ENCODE results near the gene M1AP. TPM values are rescaled to one million over a fixed set of nuclear protein-coding genes. Genes with fewer than 3 reads are reported as not detected.

The M1AP gene
- total and polyA plus RNA-seq, 9 of the 15 experiments (the other 6 are each of a cell fraction or from before 2014, with no cell fraction given), result 0.06 to 0.33 (median 0.11) TPM; not detected in 4

GRCh38 chr2:74596584-74596983, 51.5 kb downstream of the M1AP start:
- H3K9me1 ChIP-seq (ENCODE audit: control insufficient read depth, insufficient read depth, low read length), result no peaks in the 10 kb centered on the region
- H2AFZ ChIP-seq (ENCODE audit: low read depth, low read length), result no peak overlapping the region
- ATAC-seq (no peak), DNase-seq (ENCODE audit: extremely low read depth in 1 of 4, low spot score in 3 of 4) (no peak), FAIRE-seq (no peak)
- WGBS (ENCODE audit: insufficient coverage, low coverage, missing lambda C conversion rate), result 0% methylated on average over 1 of the region's 1 CpG
- no TSS peak for BruUV-seq (replicated peaks)
- H3K4me3 ChIP-seq, result no peak overlapping the region
- ChIA-PET CTCF (ENCODE audit: low intra/inter-chr PET ratio) (interaction anchor here (0.7 kb wide), 1 partner anchor 12 kb away, joined by 4 read pairs; no protein-coding TSS in a partner anchor), POLR2A (no interaction called here)
- H3K4me2 ChIP-seq (ENCODE audit: insufficient read depth, low read length), result no peak overlapping the region
- H3K9ac ChIP-seq (ENCODE audit: insufficient read depth in 1 of 2, low read depth in 2 of 2, low read length in 2 of 2), result no peak overlapping the region
- H3K27ac ChIP-seq (ENCODE audit: extremely low read depth, low read depth, low read length), result no peak overlapping the region
- in situ Hi-C loops (cut with MboI) (loop anchor here (10.0 kb wide), 1 partner anchor 332 kb away; no protein-coding TSS in a partner anchor), intact Hi-C loops (cut with micrococcal nuclease) (loop anchor here (5.0 kb wide), 1 partner anchor 66 kb away; no protein-coding TSS in a partner anchor)
- TF ChIP-seq RFX5 (IDR thresholded peaks at IDR 0.05; ENCODE audit: low read depth, low read length) (no peak), C11orf30 (IDR thresholded peaks at IDR 0.05; ENCODE audit: low read depth) (peak; percentile 59; the same call in 1 of the 2 replicates), ZNF316 (IDR thresholded peaks at IDR 0.05) (peak; percentile 84)
- H3K79me2 ChIP-seq (ENCODE audit: control insufficient read depth, insufficient read depth, low read length), result no peaks in the 10 kb centered on the region
- H3K27me3 ChIP-seq (ENCODE audit: control insufficient read depth in 2 of 2, insufficient read depth in 2 of 2, low read length in 2 of 2), result peaks cover 0 to 2% of the 10 kb centered on the region in 2 experiments; a peak in 1 of 5 replicates
- H3K4me1 ChIP-seq (replicated peaks in 1 of 2; ENCODE audit: control insufficient read depth in 2 of 2, insufficient read depth in 2 of 2, low read length in 2 of 2), result peaks cover 0 to 6% of the 10 kb centered on the region in 2 experiments; a peak in 3 of 5 replicates
- H3K9me3 ChIP-seq (replicated peaks; ENCODE audit: control insufficient read depth, insufficient read depth, low read depth, low read length), result no peaks in the 10 kb centered on the region
- no peaks in the 10 kb centered on the region for H4K20me1 ChIP-seq (replicated peaks; ENCODE audit: control insufficient read depth, insufficient read depth, low read length)
- no peaks in the 10 kb centered on the region for H3K36me3 ChIP-seq (ENCODE audit: control insufficient read depth, insufficient read depth, low read length)

GRCh38 chr2:74593826-74594772, 54.0 kb downstream of the M1AP start:
- no peak for FAIRE-seq
- no peak overlapping the region for H2AFZ ChIP-seq (ENCODE audit: low read depth, low read length)
- POLR2A ChIA-PET, result interaction anchor here (1.0 to 1.2 kb wide), 3 partner anchors 9 to 136 kb away, joined by 4 read pairs; partner anchors contain the start of genes MOGS and WBP1

More at GRCh38 chr2:74593826-74594772, 54.0 kb downstream of the M1AP start:
- 0% methylated on average over 4 of the region's 4 CpGs for WGBS (ENCODE audit: insufficient coverage, low coverage, missing lambda C conversion rate)
- DNase-seq (ENCODE audit: extremely low read depth in 1 of 4, low spot score in 3 of 4), result no peak
- TF ChIP-seq ZNF239 (CRISPR knock-in tag; IDR thresholded peaks at IDR 0.05) (no peak), FOSL1 (tag; conservative IDR thresholded peaks at IDR 0.05) (peak; percentile 42; the same call in 1 of the 2 replicates)
- Histone ChIP-seq H3K27me3 (ENCODE audit: control insufficient read depth in 2 of 2, insufficient read depth in 2 of 2, low read length in 2 of 2) (peaks cover 3 to 6% of the 10 kb centered on the region in 2 experiments; a peak in 1 of 5 replicates), H3K9me1 (ENCODE audit: control insufficient read depth, insufficient read depth, low read length) (no peaks in the 10 kb centered on the region), H3K27ac (ENCODE audit: extremely low read depth, low read depth, low read length) (no peak overlapping the region), H3K4me1 (replicated peaks in 1 of 2; ENCODE audit: control insufficient read depth in 2 of 2, insufficient read depth in 2 of 2, low read length in 2 of 2) (no peaks in the 10 kb centered on the region), H3K4me2 (ENCODE audit: insufficient read depth, low read length) (no peak overlapping the region), H3K9ac (ENCODE audit: insufficient read depth in 1 of 2, low read depth in 2 of 2, low read length in 2 of 2) (no peak overlapping the region), H4K20me1 (replicated peaks; ENCODE audit: control insufficient read depth, insufficient read depth, low read length) (no peaks in the 10 kb centered on the region), H3K36me3 (ENCODE audit: control insufficient read depth, insufficient read depth, low read length) (no peaks in the 10 kb centered on the region), H3K79me2 (ENCODE audit: control insufficient read depth, insufficient read depth, low read length) (no peaks in the 10 kb centered on the region), H3K4me3 (no peak overlapping the region), H3K9me3 (replicated peaks; ENCODE audit: control insufficient read depth, insufficient read depth, low read depth, low read length) (no peaks in the 10 kb centered on the region)
- no peak for ATAC-seq
- in situ Hi-C loops (cut with MboI), result loop anchor here (10.0 kb wide), 1 partner anchor 329 kb away; no protein-coding TSS in a partner anchor
- CTCF ChIA-PET (ENCODE audit: low intra/inter-chr PET ratio), result interaction anchor here (0.6 kb wide), 1 partner anchor 830 kb away, joined by 7 read pairs; no protein-coding TSS in a partner anchor
- intact Hi-C loops (cut with micrococcal nuclease), result loop anchor here (5.0 kb wide), 1 partner anchor 262 kb away; no protein-coding TSS in a partner anchor
- BruUV-seq (replicated peaks), result no TSS peak
